ENCODE data around the gene KRTAP21-2.

DNA sequence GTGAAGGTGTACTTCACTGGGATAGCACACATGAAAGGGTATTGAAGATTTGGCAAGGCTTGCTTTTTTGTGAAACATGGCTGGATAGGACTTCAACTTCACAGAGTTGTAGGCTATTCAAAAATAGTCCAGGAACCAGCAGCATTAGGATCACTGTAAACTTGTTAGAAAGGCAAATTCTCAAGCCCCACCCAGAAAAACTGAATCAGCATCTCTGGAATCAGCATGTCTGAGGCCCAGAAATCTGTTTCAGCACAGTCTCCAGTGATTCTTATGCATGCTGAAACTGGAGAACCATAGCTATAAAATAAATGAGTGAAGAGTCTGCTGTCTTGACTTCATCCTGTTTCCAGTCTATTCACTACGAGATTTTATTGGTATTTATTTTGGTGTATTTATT is 20.3 kb downstream of the KRTAP21-2 start:
- TF ChIP-seq KDM5A (IDR thresholded peaks at IDR 0.05) (no peak), HDAC2 (IDR thresholded peaks at IDR 0.05) (no peak), POLR2A (IDR thresholded peaks at IDR 0.05; ENCODE audit: low read length) (no peak), TP53 (CRISPR knock-in tag; IDR thresholded peaks at IDR 0.05) (no peak), MAFK (IDR thresholded peaks at IDR 0.05; ENCODE audit: partially characterized antibody) (no peak), NR3C1 (IDR thresholded peaks at IDR 0.05) (no peak)
- TF ChIP-seq, protein P1, sequence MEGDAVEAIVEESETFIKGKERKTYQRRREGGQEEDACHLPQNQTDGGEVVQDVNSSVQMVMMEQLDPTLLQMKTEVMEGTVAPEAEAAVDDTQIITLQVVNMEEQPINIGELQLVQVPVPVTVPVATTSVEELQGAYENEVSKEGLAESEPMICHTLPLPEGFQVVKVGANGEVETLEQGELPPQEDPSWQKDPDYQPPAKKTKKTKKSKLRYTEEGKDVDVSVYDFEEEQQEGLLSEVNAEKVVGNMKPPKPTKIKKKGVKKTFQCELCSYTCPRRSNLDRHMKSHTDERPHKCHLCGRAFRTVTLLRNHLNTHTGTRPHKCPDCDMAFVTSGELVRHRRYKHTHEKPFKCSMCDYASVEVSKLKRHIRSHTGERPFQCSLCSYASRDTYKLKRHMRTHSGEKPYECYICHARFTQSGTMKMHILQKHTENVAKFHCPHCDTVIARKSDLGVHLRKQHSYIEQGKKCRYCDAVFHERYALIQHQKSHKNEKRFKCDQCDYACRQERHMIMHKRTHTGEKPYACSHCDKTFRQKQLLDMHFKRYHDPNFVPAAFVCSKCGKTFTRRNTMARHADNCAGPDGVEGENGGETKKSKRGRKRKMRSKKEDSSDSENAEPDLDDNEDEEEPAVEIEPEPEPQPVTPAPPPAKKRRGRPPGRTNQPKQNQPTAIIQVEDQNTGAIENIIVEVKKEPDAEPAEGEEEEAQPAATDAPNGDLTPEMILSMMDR (IDR thresholded peaks at IDR 0.05) = no peak

All from A549 (cell line).